ENCODE data around the gene PEX10.
"Not testable (repeated sequence)": the region's sequence is repeated elsewhere in the genome, so short reads cannot be mapped to it uniquely, and the experiment has no call there.

Gene PEX10

GRCh38 chr1:2412395-2412772 is at the start of gene PEX10:
PEX10 (minus strand) TSS chr1:2412564; CDS start chr1:2412502, 62 bp downstream.
- DNase-seq (ENCODE audit: low spot score), result peak; percentile 89

GRCh38 chr1:2460996-2461751 is 48.8 kb upstream of the PEX10 start:
- DNase-seq (ENCODE audit: low spot score), result no peak

GRCh38 chr1:2460203-2460602 is 47.8 kb upstream of the PEX10 start:
- no peak for DNase-seq (ENCODE audit: low spot score)

GRCh38 chr1:2459757-2460156 is 47.4 kb upstream of the PEX10 start:
- no peak for DNase-seq (ENCODE audit: low spot score)

GRCh38 chr1:2459102-2459753 is 46.9 kb upstream of the PEX10 start:
- DNase-seq (ENCODE audit: low spot score), result not testable (repeated sequence)

- no peak for DNase-seq (ENCODE audit: low spot score)
These were observed 46.3 kb upstream of the PEX10 start for GRCh38 chr1:2458687-2459086.

GRCh38 chr1:2457444-2457843 is 45.1 kb upstream of the PEX10 start:
- no peak for DNase-seq (ENCODE audit: low spot score)

- DNase-seq (ENCODE audit: low spot score), result no peak
These were observed 43.4 kb upstream of the PEX10 start for GRCh38 chr1:2455757-2456156.

GRCh38 chr1:2454227-2454626 is 41.9 kb upstream of the PEX10 start:
- no peak for DNase-seq (ENCODE audit: low spot score)

GRCh38 chr1:2452932-2453315 is 40.6 kb upstream of the PEX10 start:
- no peak for DNase-seq (ENCODE audit: low spot score)

- no peak for DNase-seq (ENCODE audit: low spot score)
These were observed 40.0 kb upstream of the PEX10 start for GRCh38 chr1:2452201-2452931.

- no peak for DNase-seq (ENCODE audit: low spot score)
These were observed 39.4 kb upstream of the PEX10 start for GRCh38 chr1:2451741-2452140.

GRCh38 chr1:2449636-2450454 is 37.5 kb upstream of the PEX10 start:
- no peak for DNase-seq (ENCODE audit: low spot score)

- DNase-seq (ENCODE audit: low spot score), result no peak
These were observed 35.7 kb upstream of the PEX10 start for GRCh38 chr1:2448098-2448445.

GRCh38 chr1:2447276-2448097 is 35.1 kb upstream of the PEX10 start:
- DNase-seq (ENCODE audit: low spot score), result no peak

- DNase-seq (ENCODE audit: low spot score), result no peak
These were observed 34.5 kb upstream of the PEX10 start for GRCh38 chr1:2446861-2447260.

GRCh38 chr1:2446394-2446793 is 34.0 kb upstream of the PEX10 start:
- DNase-seq (ENCODE audit: low spot score), result no peak

- no peak for DNase-seq (ENCODE audit: low spot score)
These were observed 33.5 kb upstream of the PEX10 start for GRCh38 chr1:2445823-2446215.

- DNase-seq (ENCODE audit: low spot score), result no peak
These were observed 32.9 kb upstream of the PEX10 start for GRCh38 chr1:2445162-2445822.

- DNase-seq (ENCODE audit: low spot score), result no peak
These were observed 31.8 kb upstream of the PEX10 start for GRCh38 chr1:2444138-2444591.

Measured in COLO829 (cell line).